ENCODE data around the gene GRID1.

GRID1 gene

GRCh38 chr10:85650791-85651496 is 715.7 kb downstream of the GRID1 start:
- no peak for DNase-seq

DNA sequence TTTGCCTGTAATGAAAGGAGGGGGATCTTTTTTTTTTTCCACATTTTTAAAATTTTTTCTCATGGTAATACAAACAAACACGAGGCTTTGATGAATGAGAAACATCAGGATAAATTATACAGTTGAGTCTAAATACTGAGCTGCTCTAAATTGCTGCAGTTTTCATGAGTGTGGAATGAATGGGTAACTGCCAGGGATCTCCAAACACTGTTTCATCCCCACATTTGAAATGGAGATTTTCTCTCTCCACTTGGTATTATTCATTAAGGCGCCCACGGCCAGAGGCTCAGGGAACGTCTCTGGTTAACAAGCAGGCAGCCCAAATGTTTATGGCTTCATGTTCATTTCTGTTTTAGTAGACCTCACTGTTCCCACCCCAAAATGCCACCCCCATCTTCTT is 717.1 kb downstream of the GRID1 start:
- DNase-seq = no peak

GRCh38 chr10:85648279-85648754 is 718.3 kb downstream of the GRID1 start:
- no peak for DNase-seq

- DNase-seq = no peak
Measured at GRCh38 chr10:85647741-85648140, 718.9 kb downstream of the GRID1 start.

DNA sequence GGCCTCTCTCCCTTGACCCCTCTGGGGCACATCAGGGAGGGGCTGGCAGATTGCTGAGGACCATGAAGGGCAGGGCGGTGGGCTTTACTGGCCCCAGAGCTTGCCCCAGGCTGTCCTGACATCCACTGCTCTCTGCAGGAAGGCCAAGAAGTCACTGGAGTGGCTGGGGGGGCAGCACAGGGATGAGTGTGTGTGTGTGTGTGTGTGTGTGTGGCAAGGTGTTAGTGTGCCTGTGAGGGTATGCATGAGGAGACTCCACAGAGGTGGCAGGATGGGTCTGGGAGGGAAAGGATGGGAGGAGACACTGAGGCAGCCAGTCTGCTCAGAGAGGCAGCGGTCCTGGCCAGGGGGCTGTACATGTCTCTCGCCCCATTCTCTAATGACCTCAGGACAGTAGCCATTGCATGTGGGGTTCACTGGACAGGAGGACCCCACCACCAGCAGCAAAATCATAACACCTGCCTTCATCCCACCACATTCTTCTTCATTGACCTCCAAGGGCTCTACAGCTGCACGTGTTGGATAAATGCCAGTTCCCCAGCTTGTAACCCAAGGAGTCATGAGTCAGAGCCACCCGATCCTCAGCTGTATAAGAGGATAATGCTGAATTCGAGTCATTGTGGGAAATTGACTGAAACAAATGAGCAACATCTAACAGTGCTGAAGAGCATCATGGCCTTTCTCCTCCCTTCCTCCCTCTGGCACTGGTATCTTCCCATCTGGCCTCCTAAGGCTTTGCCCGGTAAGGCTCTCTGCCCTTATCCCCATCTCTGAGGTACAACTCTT is 720.5 kb downstream of the GRID1 start:
- DNase-seq = no peak

GRCh38 chr10:85645053-85645452 is 721.5 kb downstream of the GRID1 start:
- no peak for DNase-seq

GRCh38 chr10:85643845-85644525 is 722.6 kb downstream of the GRID1 start:
- DNase-seq = no peak

DNA sequence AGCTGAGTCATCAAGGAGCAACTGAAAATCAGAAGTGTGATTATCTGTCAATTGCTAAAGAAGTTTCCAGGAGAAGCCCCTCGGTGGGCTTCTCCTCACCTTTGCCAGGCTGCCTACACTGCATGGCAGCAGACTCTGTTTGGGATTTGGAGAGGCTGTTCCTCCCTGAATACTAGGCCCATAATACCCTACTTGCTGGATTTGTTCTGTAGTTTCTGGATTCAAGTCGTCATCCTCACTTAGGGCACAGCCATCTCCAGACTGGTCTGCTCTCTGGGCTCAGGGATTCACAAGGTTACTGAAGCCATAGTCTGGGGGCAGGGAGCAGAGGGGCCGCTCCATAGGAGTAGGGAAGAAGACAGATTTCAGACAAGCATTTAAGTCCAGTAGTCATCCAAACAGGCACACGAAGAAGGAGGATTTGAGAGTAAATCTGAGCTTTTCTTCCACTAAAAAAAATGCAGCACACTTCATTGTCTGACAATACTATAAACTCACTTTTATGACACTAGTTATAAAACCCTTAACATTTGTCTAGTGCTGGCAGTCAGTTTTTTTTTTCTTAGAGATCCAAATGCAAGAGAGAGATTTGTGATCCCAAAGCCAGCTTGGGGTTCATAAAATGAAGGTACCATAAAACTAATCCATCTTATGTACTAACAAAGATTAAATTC is 723.3 kb downstream of the GRID1 start:
- DNase-seq = no peak

- DNase-seq = no peak
Measured at GRCh38 chr10:85642421-85643170, 724.0 kb downstream of the GRID1 start.

DNA sequence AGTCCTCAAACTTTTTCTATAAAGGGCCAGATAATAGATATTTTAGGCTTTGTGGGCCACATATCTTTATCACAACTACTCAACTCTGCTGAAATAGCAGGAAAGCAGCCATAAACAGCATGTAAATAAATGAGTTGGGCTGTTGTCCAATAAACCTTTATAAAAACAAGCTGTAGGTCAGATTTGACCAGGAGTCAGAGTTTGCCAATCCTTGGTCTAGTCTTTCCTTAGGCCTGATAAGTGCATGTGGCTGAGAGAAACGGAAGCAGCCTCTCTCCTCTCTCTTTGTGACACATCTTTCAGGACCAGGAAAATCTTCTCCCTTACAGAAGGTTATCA is 724.5 kb downstream of the GRID1 start:
- no peak for DNase-seq

GRCh38 chr10:85641479-85642009 is 725.1 kb downstream of the GRID1 start:
- no peak for DNase-seq

- DNase-seq = no peak
Measured at GRCh38 chr10:85638797-85639196, 727.8 kb downstream of the GRID1 start.

- no peak for DNase-seq
Measured at GRCh38 chr10:85635650-85636049, 730.9 kb downstream of the GRID1 start.

DNA sequence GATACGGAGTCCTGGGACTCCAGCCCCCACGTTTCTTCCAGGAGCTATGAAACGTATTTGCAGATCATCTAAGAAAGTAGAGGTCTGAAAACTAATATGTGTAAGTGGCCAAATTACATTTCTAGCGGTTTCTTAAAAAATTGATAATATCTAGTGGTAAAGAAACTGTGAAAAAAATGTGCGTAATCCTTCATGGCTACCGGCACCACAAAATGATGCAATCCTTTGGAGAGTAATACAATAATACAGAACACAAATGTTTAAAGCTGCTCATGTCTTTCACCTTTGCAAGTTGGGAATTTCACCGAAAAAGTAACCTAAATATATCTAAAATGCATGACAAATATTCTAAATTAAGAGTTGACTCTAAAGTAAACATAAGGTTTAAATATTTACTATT is 742.1 kb downstream of the GRID1 start:
- no peak for DNase-seq

GRCh38 chr10:85623758-85624157 is 742.8 kb downstream of the GRID1 start:
- DNase-seq = no peak

GRCh38 chr10:85623342-85623741 is 743.3 kb downstream of the GRID1 start:
- no peak for DNase-seq

DNA sequence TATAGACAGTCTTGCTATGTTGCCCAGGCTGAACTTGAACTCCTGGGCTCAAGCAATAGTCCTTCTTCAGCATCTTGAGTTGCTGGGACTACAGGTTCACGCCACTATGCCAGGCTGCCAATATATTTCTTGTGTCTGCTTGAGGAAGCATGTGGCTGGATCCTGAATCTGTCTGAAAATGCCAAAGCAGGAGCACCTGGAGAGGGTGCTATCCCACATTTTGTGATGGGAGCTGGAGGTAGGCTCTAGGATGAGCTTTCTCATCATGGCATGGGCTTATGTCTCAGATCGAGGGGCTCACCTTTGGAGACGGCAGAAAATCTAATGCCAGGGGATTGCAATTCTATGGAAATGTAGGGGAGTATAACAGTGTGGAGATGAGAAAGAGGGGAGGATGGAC is 744.2 kb downstream of the GRID1 start:
- no peak for DNase-seq

GRCh38 chr10:85621562-85621961 is 745.0 kb downstream of the GRID1 start:
- no peak for DNase-seq

GRCh38 chr10:85620807-85621206 is 745.8 kb downstream of the GRID1 start:
- DNase-seq = no peak

DNA sequence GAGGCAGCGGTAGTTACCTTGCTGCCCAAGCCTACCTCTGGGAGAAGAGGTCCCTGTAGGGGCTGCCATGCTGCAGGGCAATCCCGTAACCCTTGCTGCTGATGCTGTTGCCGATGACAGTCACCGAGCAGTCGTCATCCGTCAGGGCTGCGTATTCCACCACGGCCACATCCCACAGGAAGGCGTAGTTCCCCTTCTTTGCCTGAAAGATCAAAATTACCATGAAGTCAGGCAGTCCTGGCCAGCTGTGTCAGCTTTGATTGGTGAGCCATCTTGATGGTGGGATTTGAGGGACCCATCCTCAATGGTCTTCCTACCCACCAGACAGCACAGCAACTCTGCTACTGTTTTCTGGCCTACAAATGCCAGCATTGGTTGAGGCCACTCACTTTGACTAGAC is 746.8 kb downstream of the GRID1 start:
- DNase-seq = no peak

- no peak for DNase-seq
Measured at GRCh38 chr10:85618841-85619240, 747.8 kb downstream of the GRID1 start.

All from NCI-H1930 (cell line).